ENCODE measurements around the gene TP73. TPM values are rescaled to one million over a fixed set of nuclear protein-coding genes. Genes with fewer than 3 reads are reported as not detected.

Gene TP73
- total RNA-seq, 4 donors from 2014 or later, result 0.30 to 0.76 TPM; not detected in 2

DNA sequence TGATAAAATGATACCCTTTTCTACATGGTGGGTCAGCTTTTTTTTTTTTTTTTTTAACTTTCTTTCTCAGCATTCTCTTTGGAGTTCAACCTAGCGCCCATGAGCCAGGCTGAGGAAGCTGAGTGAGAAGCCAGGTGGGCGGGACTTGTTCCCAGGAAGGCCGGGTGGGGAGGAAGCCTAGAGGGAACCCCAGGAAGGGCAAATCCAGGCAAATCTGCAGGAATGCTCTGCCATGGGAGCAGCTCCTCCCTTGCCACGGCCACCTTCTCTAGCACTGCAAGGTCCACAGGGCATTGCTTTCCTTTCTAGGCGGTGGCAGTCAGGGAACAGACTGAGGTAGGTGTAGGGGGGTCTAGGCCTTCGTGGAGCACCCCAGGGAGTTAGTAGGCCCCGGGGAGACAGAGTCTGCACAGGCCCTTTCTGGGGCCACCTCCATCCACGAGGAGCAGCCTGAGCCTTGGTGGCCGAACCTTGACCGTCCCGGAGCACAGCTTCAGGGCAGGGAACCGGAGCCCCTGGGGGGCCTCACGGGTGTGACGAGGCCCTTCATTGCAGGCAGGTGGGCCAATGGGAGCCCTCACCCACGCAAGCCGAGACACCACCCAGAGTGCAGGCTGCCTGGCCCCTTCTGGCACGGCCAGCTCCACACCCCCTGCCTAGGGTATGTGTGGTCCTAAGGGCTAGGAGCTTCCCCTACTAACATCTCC lies 81.7 kb downstream of the TP73 start:
- intact Hi-C loops (cut with DNase I; ENCODE audit: low total_unique reads), result no loop called here

DNA sequence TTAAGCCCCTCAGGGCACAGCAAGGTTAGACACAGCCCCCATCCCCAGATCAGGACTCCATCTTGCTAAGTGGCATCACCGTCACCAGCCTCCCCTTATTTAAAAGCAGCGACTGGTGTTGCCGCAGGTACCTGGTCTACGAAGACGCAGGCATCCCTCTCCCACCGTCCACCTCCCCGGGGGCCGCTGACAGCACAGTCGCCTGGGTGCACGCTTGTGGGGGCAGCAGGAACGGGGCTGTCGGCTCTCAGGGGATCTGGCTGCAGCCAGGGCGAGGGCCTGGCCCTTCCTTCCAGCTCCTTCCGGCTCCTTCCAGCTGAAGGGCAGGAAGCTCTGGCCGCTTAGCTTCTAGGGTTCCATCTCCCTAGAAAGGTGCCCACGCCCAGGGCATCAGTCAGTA lies 82.3 kb downstream of the TP73 start:
- H3K27ac ChIP-seq, result no peak overlapping the region
- DNase-seq, result no peak
- no peaks in the 10 kb centered on the region for H3K9me3 ChIP-seq
- H3K36me3 ChIP-seq, result no peaks in the 10 kb centered on the region
- H3K27me3 ChIP-seq, result no peaks in the 10 kb centered on the region
- TF ChIP-seq, protein P1, sequence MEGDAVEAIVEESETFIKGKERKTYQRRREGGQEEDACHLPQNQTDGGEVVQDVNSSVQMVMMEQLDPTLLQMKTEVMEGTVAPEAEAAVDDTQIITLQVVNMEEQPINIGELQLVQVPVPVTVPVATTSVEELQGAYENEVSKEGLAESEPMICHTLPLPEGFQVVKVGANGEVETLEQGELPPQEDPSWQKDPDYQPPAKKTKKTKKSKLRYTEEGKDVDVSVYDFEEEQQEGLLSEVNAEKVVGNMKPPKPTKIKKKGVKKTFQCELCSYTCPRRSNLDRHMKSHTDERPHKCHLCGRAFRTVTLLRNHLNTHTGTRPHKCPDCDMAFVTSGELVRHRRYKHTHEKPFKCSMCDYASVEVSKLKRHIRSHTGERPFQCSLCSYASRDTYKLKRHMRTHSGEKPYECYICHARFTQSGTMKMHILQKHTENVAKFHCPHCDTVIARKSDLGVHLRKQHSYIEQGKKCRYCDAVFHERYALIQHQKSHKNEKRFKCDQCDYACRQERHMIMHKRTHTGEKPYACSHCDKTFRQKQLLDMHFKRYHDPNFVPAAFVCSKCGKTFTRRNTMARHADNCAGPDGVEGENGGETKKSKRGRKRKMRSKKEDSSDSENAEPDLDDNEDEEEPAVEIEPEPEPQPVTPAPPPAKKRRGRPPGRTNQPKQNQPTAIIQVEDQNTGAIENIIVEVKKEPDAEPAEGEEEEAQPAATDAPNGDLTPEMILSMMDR (IDR thresholded peaks at IDR 0.05), result no peak
- TF ChIP-seq POLR2A (IDR thresholded peaks at IDR 0.05), result no peak
- H3K4me3 ChIP-seq, result no peak overlapping the region
- no peaks in the 10 kb centered on the region for H3K4me1 ChIP-seq
- intact Hi-C loops (cut with DNase I; ENCODE audit: low total_unique reads), result no loop called here

More for the DNA sequence above, 81.7 kb downstream of the TP73 start:
- H3K27me3 ChIP-seq, result no peaks in the 10 kb centered on the region
- TF ChIP-seq POLR2A (IDR thresholded peaks at IDR 0.05), result no peak
- TF ChIP-seq, protein P1 (IDR thresholded peaks at IDR 0.05), result no peak
- no peak overlapping the region for H3K27ac ChIP-seq
- H3K9me3 ChIP-seq, result no peaks in the 10 kb centered on the region
- H3K36me3 ChIP-seq, result no peaks in the 10 kb centered on the region
- no peak overlapping the region for H3K4me3 ChIP-seq
- no peaks in the 10 kb centered on the region for H3K4me1 ChIP-seq
- no peak for DNase-seq

GRCh38 chr1:3735027-3735681 lies 82.8 kb downstream of the TP73 start:
- Histone ChIP-seq H3K27me3 (no peaks in the 10 kb centered on the region), H3K4me1 (no peaks in the 10 kb centered on the region), H3K36me3 (no peaks in the 10 kb centered on the region), H3K9me3 (no peaks in the 10 kb centered on the region), H3K4me3 (no peak overlapping the region), H3K27ac (no peak overlapping the region)
- intact Hi-C loops (cut with DNase I; ENCODE audit: low total_unique reads), result no loop called here
- DNase-seq, result no peak
- TF ChIP-seq, protein P1 (IDR thresholded peaks at IDR 0.05), result no peak
- no peak for TF ChIP-seq POLR2A (IDR thresholded peaks at IDR 0.05)

- Histone ChIP-seq H3K9me3 (no peaks in the 10 kb centered on the region), H3K4me3 (no peak overlapping the region), H3K27ac (no peak overlapping the region), H3K27me3 (no peaks in the 10 kb centered on the region), H3K36me3 (no peaks in the 10 kb centered on the region), H3K4me1 (no peaks in the 10 kb centered on the region)
- TF ChIP-seq, protein P1 (IDR thresholded peaks at IDR 0.05), result no peak
- TF ChIP-seq POLR2A (IDR thresholded peaks at IDR 0.05), result no peak
- DNase-seq, result no peak
- intact Hi-C loops (cut with DNase I; ENCODE audit: low total_unique reads), result no loop called here
These were observed 83.4 kb downstream of the TP73 start for GRCh38 chr1:3735688-3736087.

- Histone ChIP-seq H3K4me3 (no peak overlapping the region), H3K27me3 (no peaks in the 10 kb centered on the region), H3K4me1 (no peaks in the 10 kb centered on the region), H3K36me3 (no peaks in the 10 kb centered on the region), H3K27ac (no peak overlapping the region), H3K9me3 (no peaks in the 10 kb centered on the region)
- intact Hi-C loops (cut with DNase I; ENCODE audit: low total_unique reads), result no loop called here
- DNase-seq, result no peak
- TF ChIP-seq POLR2A (IDR thresholded peaks at IDR 0.05), result no peak
- TF ChIP-seq, protein P1 (IDR thresholded peaks at IDR 0.05), result no peak
These were observed 83.8 kb downstream of the TP73 start for GRCh38 chr1:3736131-3736561.
